COLO668 (cell line): ENCODE results near the gene MGAT1.
"Not testable (repeated sequence)": the region's sequence is repeated elsewhere in the genome, so short reads cannot be mapped to it uniquely, and the experiment has no call there.

Experiments used
- DNase-seq: peaks from one replicate; lab custom pipeline; 2025; ENCODE audit not compliant: unreplicated experiment; lab: John Stamatoyannopoulos, UW

MGAT1 gene

DNA sequence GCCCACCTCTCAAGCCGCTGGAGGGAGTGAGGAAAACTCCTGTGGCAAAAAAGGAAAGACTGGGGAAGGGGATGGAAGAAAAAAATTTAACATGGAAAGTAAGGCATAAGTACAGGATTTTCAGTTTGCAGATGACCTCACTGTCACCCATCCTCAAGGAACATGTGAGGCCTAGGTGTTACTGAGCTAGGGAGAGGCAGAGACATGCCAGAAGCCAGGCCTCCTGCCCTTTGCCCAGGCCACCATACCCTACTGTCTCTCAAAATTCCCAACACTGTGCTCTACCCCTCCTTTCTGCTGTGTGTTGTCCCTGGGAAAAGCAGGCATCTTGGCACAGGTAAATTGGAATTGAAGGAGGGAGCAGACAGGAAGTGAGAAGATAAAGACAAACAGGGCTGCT is 4.4 kb upstream of the MGAT1 start:
- DNase-seq: no peak

DNA sequence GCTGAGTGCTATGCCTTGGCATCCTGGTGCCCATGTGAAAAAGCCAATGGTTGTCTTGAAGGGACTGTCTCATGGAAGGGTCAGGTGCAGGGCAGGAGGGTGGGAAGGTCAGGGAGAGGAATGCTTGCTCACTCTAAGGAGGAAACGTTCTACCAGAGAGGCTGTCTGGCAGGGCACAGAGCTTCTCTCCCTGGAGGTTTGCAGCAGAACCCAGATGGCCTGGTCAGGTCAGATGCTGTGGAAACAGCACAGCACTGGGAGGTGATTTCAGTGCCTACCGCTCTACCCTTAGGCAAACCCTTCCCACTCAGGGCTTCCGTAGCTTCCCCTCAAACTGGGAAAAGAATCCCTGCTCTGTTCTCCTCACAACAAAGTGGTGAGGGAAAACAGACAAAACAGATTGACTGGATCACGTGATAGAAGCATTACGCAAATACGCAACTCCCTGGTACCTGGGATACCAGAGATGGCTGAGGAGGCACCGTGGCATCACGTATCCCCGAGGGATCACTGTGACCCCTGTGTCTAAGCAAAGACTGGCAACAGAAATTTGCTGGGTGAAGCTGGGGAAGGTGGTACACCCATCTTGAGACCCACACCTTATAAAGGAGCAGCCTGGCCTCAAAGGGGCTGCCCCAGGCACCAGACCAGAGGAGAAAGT is 3.9 kb upstream of the MGAT1 start:
- peak; percentile 4 for DNase-seq

- DNase-seq: no peak
Measured at GRCh38 chr5:180804129-180804618, 1.6 kb upstream of the MGAT1 start.

DNA sequence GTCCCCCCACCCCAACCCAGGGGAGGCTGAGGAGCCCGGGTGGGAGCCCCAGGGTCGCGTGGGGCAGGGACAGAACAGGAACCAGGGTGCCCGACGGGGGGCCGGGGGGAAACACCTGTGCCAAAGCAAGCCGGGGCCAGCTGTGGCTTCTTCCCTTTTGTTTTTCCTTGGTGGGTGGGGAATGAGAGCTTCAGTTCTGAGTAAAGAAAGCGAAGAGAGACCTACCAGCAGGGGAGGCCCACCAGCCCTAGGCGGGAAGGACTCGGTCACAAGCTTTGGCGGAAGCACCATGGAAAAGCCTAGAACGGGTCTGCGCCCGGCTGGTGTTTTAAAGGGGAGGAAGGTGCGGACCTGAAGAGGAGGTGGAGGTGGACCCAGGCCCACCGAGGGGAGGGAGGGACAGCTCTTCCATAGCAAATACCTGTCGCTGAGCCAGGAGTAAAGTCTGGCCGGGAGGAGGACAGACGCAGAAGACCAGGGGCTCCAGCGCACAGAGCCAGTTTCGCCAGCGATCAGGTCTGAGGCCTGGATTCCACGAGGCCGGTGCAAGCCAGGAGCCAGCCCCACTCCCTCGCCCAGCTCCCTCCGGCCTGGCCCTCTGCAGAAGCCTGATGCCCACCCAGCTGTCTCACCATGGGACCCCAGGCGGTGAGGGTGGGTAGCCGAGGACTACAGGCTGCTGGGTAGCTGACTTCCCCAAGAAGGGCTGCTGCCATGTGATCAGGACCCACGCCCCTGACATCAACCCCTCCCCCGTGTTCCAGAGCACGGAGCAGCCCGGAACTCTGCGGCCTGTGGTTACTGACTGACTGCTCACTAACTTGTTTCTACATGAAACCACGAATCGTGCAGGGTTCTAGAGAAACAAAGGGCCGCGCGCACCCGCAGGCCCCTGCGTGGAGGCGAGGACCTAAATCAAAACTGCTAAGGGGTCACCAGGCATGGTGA is 849 bp upstream of the MGAT1 start:
- no peak for DNase-seq

GRCh38 chr5:180801596-180802324 is 846 bp downstream of the MGAT1 start:
- DNase-seq: no peak

GRCh38 chr5:180799902-180800801 is 2.5 kb downstream of the MGAT1 start:
- DNase-seq: no peak

DNA sequence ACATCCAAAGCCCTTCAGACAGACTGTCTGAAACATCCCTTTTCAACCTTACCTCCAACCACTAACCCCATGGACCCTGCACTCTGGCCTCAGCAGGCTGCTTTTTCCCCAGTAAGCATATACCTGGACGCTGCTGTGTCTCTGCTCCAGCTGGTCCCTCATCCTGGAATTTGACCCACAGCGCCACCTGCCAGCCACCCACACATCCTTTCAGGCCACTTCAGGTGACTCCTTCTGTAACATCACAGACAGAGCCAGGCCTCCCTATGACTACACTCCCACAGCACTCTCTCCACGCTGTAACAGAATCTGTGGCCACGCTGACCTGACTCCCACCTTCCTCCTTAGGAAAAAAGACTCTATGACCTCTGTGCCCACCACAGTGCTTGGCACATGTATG is 3.4 kb downstream of the MGAT1 start:
- DNase-seq: peak; percentile 40

- DNase-seq: no peak
Measured at GRCh38 chr5:180798193-180798592, 4.4 kb downstream of the MGAT1 start.

GRCh38 chr5:180797256-180798192 is 5.1 kb downstream of the MGAT1 start:
- no peak for DNase-seq

- DNase-seq: peak; percentile 9
Measured at GRCh38 chr5:180795771-180796313, 6.8 kb downstream of the MGAT1 start.

GRCh38 chr5:180792965-180793287 is 9.7 kb downstream of the MGAT1 start:
- no peak for DNase-seq

DNA sequence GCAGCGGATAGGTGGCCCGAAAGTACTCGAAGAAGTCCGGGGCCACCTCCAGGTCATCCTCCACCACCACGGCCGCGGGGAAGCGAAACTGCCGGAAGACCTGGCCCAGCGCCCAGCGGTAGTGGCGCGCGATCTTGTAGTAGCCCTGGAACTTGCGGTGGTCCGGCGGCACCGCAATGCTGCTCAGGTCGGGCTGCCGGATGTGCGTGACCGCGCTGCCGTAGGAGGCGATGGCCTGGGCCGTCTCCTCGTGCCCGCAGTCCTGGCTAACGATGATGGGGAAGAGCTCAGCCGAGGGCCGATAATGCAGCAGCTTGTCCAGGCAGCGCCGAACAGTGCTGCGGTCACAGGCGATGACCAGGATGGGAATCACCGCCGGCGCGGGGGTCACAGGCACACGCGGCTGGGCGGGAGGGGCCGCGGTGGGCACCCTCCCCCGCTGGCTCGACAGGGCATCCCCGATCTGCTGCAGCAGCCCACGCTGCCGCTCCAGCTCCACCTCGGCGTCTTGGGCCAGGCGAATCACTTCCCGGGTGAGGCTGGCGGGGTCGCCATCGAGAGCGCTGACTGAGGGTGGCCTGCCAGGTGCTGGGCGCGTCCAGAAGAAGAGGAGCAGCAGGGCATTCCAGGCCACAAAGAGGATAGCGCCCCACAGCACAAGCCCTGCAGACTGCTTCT is 10.2 kb downstream of the MGAT1 start:
- DNase-seq: no peak

DNA sequence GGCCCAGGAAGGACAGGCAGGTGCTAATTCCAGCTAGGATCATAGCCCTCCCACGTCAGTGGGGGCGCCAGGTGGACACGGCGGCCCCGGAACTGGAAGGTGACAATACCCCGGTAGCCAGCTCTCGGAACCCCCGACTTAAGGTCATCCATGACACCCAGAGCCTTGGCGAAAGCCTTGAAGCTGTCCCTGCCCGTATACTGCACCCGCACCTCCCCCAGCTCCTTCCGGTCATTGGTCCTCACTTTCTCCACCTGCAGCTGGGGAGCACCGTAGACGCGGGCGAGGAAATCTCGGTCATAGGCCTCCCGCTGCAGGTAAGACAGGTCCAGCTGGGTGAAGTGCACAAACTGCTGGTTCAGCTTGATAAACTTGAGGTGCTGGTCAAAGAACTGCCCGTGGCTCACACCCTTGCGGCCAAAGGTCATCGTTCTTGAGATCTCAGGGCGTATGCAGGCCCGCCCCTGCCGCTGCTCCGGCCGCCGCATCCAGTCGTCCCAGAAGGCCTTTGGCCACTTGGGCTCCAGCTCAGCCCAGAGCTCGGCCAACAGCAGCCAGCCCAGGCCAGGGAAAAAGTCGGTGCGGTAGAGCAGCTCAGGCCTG is 10.9 kb downstream of the MGAT1 start:
- no peak for DNase-seq

DNA sequence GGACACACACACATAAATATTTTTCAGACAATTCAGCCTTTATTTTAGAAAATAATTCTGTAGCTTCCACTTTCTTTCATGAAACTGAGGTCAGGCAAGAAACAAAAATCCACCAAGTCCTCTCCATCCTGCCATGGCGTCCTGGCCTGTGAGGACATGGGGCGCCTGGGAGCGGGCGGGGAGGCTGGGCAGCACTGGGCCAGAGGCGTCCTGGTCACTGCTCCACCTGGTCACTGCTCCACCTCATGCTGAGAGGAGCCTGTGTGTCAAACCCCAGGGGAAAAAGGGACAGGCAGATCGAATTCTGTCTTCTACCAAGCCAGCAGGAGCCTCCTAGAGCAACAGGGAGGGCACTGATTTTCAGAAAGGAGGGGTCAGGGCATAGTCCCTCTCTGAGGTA is 12.1 kb downstream of the MGAT1 start:
- no peak for DNase-seq

- peak; percentile 2 for DNase-seq
Measured at GRCh38 chr5:180790020-180790419, 12.6 kb downstream of the MGAT1 start.

DNA sequence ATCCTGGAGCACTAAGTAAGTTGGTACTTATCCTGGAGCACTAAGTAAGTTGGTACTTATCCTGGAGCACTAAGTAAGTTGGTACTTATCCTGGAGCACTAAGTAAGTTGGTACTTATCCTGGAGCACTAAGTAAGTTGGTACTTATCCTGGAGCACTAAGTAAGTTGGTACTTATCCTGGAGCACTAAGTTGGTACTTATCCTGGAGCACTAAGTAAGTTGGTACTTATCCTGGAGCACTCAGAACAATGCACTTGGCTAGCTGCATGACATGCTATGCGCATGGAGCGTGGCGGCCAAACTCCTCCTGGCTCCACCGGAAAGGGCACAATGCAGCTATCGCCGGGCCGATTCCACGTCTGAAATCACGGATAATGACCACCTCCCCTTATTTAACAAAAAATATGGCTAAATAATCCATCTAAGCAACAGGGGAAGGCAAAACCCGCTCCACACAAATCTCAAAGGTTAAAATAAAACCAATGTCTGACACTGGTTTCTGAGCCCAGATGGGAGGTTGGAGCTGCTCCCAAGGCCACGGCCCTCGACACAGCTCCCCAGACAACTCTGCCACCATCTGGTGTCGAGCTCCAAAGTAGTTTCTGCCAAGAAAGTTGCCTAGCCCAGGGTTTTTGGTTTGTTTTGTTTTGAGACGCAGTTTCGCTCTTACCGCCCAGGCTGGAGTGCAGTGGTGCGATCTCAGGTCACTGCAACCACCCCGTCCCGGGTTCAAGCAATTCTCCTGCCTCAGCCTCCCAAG is 13.8 kb downstream of the MGAT1 start:
- not testable (repeated sequence) for DNase-seq

- no peak for DNase-seq
Measured at GRCh38 chr5:180787711-180788431, 14.7 kb downstream of the MGAT1 start.
